GM18519 (cell line): ENCODE results near the gene SPSB4.
"Not testable (repeated sequence)": the region's sequence is repeated elsewhere in the genome, so short reads cannot be mapped to it uniquely, and the experiment has no call there.

Source experiments
- ATAC-seq: cut with Tn5 transposase; IDR thresholded peaks from one replicate; pipeline ENCODE4 v1.9.1; 2021; ENCODE audit warnings: mild to moderate bottlenecking, moderate library complexity; ENCODE audit not compliant: unreplicated experiment, low FRiP score

The SPSB4 gene

GRCh38 chr3:141113680-141114079, 62.5 kb downstream of the SPSB4 start:
- ATAC-seq = not testable (repeated sequence)

- ATAC-seq = no peak
These were observed 63.1 kb downstream of the SPSB4 start for GRCh38 chr3:141114179-141114745.

- ATAC-seq = no peak
These were observed 63.8 kb downstream of the SPSB4 start for GRCh38 chr3:141114816-141115460.

GRCh38 chr3:141115789-141116541, 64.8 kb downstream of the SPSB4 start:
- no peak for ATAC-seq

- no peak for ATAC-seq
These were observed 65.6 kb downstream of the SPSB4 start for GRCh38 chr3:141116721-141117120.

GRCh38 chr3:141117982-141118381, 66.8 kb downstream of the SPSB4 start:
- not testable (repeated sequence) for ATAC-seq

- ATAC-seq = no peak
These were observed 71.4 kb downstream of the SPSB4 start for GRCh38 chr3:141122455-141123030.

- no peak for ATAC-seq
These were observed 72.7 kb downstream of the SPSB4 start for GRCh38 chr3:141123677-141124410.

GRCh38 chr3:141124715-141125114, 73.6 kb downstream of the SPSB4 start:
- no peak for ATAC-seq

- ATAC-seq = no peak
These were observed 74.2 kb downstream of the SPSB4 start for GRCh38 chr3:141125351-141125750.

GRCh38 chr3:141126661-141127343, 75.7 kb downstream of the SPSB4 start:
- ATAC-seq = no peak

- ATAC-seq = no peak
These were observed 76.4 kb downstream of the SPSB4 start for GRCh38 chr3:141127344-141128125.

- no peak for ATAC-seq
These were observed 77.1 kb downstream of the SPSB4 start for GRCh38 chr3:141128126-141128777.

GRCh38 chr3:141129049-141129448, 77.9 kb downstream of the SPSB4 start:
- no peak for ATAC-seq

GRCh38 chr3:141129541-141130011, 78.4 kb downstream of the SPSB4 start:
- no peak for ATAC-seq

- ATAC-seq = no peak
These were observed 92.4 kb downstream of the SPSB4 start for GRCh38 chr3:141143517-141143916.

- no peak for ATAC-seq
These were observed 95.9 kb downstream of the SPSB4 start for GRCh38 chr3:141146979-141147470.

GRCh38 chr3:141147657-141148056, 96.5 kb downstream of the SPSB4 start:
- ATAC-seq = no peak

GRCh38 chr3:141148169-141148568, 97.0 kb downstream of the SPSB4 start:
- ATAC-seq = no peak
